SU-DHL-6 (cell line): ENCODE data around the gene TMEM40.

Experiments
- H2AFZ ChIP-seq: fragments of 200-600 bp; sonication (generic); 2 replicates; pipeline ENCODE4 v1.6.1; 2014; ENCODE audit warnings: low read depth, mild to moderate bottlenecking, moderate library complexity, mixed read lengths, antibody characterized with exemption, low read length; ENCODE audit not compliant: severe bottlenecking
- H3F3A ChIP-seq: fragments of 200-600 bp; shearing (Covaris generic); 2 replicates; pipeline ENCODE4 v1.6.0; 2016; ENCODE audit warnings: antibody characterized with exemption, mild to moderate bottlenecking; ENCODE audit not compliant: insufficient read depth
- H3K27ac ChIP-seq: fragments of 200-600 bp; sonication (generic); 2 replicates; pipeline ENCODE4 v1.5.1; 2016; ENCODE audit warnings: low read depth, mild to moderate bottlenecking, low read length, moderate library complexity, mixed read lengths
- H3K27me3 ChIP-seq: fragments of 200-600 bp; sonication (generic), shearing (Covaris generic); 2 replicates; pipeline ENCODE4 v1.6.0; 2014; ENCODE audit warnings: mild to moderate bottlenecking, low read length
- H3K36me3 ChIP-seq: fragments of 200-600 bp; sonication (generic); 2 replicates; pipeline ENCODE4 v1.6.1; 2014; ENCODE audit warnings: mild to moderate bottlenecking, low read length, mixed read lengths
- H3K4me2 ChIP-seq: fragments of 300-600, 200-600 bp; shearing (Covaris generic), sonication (generic); 2 replicates; pipeline ENCODE4 v1.6.0; 2014; ENCODE audit warnings: low read length, low read depth, mild to moderate bottlenecking; ENCODE audit not compliant: poor library complexity, severe bottlenecking
- H3K4me3 ChIP-seq: fragments of 200-600 bp; sonication (generic); 2 replicates; pipeline ENCODE4 v1.5.1; 2014; ENCODE audit warnings: antibody characterized with exemption, low read length, mild to moderate bottlenecking, mixed read lengths; ENCODE audit not compliant: insufficient read depth, poor library complexity, severe bottlenecking
- H3K79me2 ChIP-seq: fragments of 200-600 bp; sonication (generic); 2 replicates; pipeline ENCODE4 v1.6.1; 2014; ENCODE audit warnings: mild to moderate bottlenecking, low read length, moderate library complexity; ENCODE audit not compliant: insufficient read depth
- H3K9ac ChIP-seq: fragments of 200-600 bp; sonication (generic); 2 replicates; pipeline ENCODE4 v1.7.0; 2014; ENCODE audit warnings: mild to moderate bottlenecking, low read length
- H3K9me2 ChIP-seq: fragments of 200-600 bp; sonication (generic); replicated peaks from 2 replicates; pipeline ENCODE4 v1.6.1; 2014; ENCODE audit warnings: low read length; ENCODE audit not compliant: insufficient read depth
- H3K9me3 ChIP-seq: fragments of 200-600 bp; sonication (generic); 2 replicates; pipeline ENCODE4 v1.6.1; 2014; ENCODE audit warnings: low read length, mixed read lengths; ENCODE audit not compliant: insufficient read depth
- H4K20me1 ChIP-seq: fragments of 200-600 bp; sonication (generic); 2 replicates; pipeline ENCODE4 v1.6.1; 2014; ENCODE audit warnings: low read depth, mild to moderate bottlenecking, antibody characterized with exemption, low read length, moderate library complexity, mixed read lengths
- EZH2phosphoT487 ChIP-seq: fragments of 200-600 bp; sonication (generic), shearing (Covaris generic); conservative IDR thresholded peaks from 2 replicates; pipeline ENCODE4 v1.6.1; 2018; ENCODE audit warnings: mild to moderate bottlenecking, antibody characterized with exemption, low read length, moderate library complexity, mixed read lengths
- TF ChIP-seq, protein P1 (sequence below): fragments of 200-600 bp; sonication (generic); IDR thresholded peaks from one replicate; pipeline ENCODE4 v1.5.1; 2017; ENCODE audit warnings: antibody characterized with exemption, mild to moderate bottlenecking, low read length, moderate library complexity; ENCODE audit not compliant: insufficient read depth, poor library complexity, severe bottlenecking

TMEM40 gene

DNA sequence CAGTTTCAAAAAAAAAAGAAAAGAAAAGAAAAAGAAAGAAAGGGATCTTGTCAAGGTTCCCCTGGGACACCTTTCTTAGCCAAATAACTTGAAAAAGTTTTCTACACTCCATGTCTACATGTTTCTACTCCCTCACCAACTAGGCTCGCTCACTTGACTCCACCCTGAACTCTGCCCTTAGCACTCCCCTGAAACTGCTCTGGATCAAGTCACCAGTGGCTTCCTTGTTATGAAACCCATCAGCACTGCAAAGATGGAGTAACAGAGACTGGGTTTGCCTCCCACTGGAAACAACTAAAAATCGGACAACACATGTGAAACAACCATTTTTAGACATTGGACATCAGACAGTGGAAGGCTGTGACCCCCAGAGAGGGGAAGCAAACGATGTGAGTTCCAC is 36.8 kb downstream of the TMEM40 start:
- H3F3A ChIP-seq: no peaks in the 10 kb centered on the region

DNA sequence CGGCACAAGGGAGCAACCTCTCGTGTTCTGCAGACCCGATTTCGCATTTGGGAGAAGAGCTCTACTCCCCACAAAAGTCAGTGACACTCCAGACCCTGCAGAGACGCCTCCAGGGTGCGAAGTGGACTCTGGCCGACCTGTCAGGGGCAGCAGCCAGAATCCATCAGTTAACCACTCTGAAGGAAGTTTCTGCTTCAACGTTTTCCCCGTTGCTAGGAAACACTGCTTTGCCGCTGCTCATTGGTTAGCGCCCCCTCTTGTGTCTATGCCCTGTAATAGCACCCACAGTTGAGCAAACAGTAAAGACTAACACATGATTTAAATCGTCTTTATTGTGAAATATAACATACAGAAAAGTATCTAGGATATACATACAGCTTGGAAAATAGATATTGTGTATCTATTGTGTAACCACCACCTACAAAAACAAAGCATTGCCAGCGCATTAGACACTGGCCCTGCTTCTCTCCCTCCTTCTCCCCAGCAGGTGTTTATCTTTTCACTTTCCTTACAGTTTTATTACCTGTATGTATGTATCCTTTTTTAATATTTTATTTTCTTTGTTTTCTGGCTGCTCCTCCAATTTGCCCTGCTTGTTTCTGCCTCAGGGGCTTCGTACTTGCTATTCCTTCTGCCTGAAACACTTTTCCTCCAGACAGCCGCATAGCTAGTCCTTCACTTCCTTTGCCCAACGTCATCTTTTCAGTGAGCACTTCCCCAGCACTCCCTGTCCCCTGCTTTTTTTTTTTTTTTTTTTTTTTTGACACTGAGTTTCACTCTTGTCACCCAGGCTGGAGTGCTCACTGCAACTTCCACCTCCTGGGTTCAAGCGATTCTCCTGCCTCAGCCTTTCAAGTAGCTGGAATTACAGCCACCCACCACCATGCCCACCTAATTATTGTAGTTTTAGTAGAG is 38.8 kb downstream of the TMEM40 start:
- Histone ChIP-seq H3K9me2 (no peaks in the 10 kb centered on the region), H3F3A (no peaks in the 10 kb centered on the region), H2AFZ (no peak overlapping the region), H3K27ac (no peak overlapping the region), H3K4me3 (no peak overlapping the region), H4K20me1 (no peaks in the 10 kb centered on the region), H3K79me2 (no peaks in the 10 kb centered on the region), H3K9ac (no peak overlapping the region), H3K36me3 (no peaks in the 10 kb centered on the region), H3K9me3 (no peaks in the 10 kb centered on the region), H3K27me3 (no peaks in the 10 kb centered on the region), H3K4me2 (peak overlapping the region; percentile 39)
- TF ChIP-seq, protein P1, sequence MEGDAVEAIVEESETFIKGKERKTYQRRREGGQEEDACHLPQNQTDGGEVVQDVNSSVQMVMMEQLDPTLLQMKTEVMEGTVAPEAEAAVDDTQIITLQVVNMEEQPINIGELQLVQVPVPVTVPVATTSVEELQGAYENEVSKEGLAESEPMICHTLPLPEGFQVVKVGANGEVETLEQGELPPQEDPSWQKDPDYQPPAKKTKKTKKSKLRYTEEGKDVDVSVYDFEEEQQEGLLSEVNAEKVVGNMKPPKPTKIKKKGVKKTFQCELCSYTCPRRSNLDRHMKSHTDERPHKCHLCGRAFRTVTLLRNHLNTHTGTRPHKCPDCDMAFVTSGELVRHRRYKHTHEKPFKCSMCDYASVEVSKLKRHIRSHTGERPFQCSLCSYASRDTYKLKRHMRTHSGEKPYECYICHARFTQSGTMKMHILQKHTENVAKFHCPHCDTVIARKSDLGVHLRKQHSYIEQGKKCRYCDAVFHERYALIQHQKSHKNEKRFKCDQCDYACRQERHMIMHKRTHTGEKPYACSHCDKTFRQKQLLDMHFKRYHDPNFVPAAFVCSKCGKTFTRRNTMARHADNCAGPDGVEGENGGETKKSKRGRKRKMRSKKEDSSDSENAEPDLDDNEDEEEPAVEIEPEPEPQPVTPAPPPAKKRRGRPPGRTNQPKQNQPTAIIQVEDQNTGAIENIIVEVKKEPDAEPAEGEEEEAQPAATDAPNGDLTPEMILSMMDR: peak; percentile 96
- TF ChIP-seq EZH2phosphoT487: no peak

More for the DNA sequence above, 36.8 kb downstream of the TMEM40 start:
- H3K79me2 ChIP-seq: no peaks in the 10 kb centered on the region
- no peak overlapping the region for H3K4me2 ChIP-seq
- no peaks in the 10 kb centered on the region for H4K20me1 ChIP-seq
- no peaks in the 10 kb centered on the region for H3K27me3 ChIP-seq
- no peak overlapping the region for H3K9ac ChIP-seq
- no peaks in the 10 kb centered on the region for H3K9me2 ChIP-seq
- TF ChIP-seq EZH2phosphoT487: no peak
- no peaks in the 10 kb centered on the region for H3K9me3 ChIP-seq
- H3K36me3 ChIP-seq: no peaks in the 10 kb centered on the region
- no peak overlapping the region for H3K4me3 ChIP-seq
- H3K27ac ChIP-seq: no peak overlapping the region
- no peak overlapping the region for H2AFZ ChIP-seq

DNA sequence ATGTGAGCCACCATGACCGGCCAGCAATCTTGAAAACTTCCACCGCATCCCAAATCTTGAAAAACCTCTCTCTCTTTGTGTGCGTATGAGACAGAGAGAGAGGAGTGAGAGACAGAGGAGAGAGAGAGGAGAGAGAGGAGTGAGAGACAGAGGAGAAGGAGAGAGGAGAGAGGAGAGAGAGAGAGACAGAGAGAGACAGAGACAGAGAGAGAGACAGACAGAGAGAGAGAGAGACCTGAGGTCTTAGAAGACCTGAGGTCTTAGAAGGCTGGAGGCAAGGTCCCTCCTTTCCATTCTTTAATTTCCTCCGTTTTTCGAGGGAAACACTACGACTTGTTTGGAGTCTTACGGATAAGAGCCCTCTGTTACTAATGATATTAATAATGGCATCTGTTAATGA is 39.5 kb downstream of the TMEM40 start:
- TF ChIP-seq, protein P1: no peak
- no peak for TF ChIP-seq EZH2phosphoT487
- Histone ChIP-seq H3K4me3 (no peak overlapping the region), H3K79me2 (no peaks in the 10 kb centered on the region), H3K9me3 (no peaks in the 10 kb centered on the region), H3K27me3 (no peaks in the 10 kb centered on the region), H4K20me1 (no peaks in the 10 kb centered on the region), H2AFZ (no peak overlapping the region), H3K9me2 (no peaks in the 10 kb centered on the region), H3K36me3 (no peaks in the 10 kb centered on the region), H3K9ac (no peak overlapping the region), H3K27ac (no peak overlapping the region), H3F3A (no peaks in the 10 kb centered on the region), H3K4me2 (peak overlapping the region; percentile 39)

DNA sequence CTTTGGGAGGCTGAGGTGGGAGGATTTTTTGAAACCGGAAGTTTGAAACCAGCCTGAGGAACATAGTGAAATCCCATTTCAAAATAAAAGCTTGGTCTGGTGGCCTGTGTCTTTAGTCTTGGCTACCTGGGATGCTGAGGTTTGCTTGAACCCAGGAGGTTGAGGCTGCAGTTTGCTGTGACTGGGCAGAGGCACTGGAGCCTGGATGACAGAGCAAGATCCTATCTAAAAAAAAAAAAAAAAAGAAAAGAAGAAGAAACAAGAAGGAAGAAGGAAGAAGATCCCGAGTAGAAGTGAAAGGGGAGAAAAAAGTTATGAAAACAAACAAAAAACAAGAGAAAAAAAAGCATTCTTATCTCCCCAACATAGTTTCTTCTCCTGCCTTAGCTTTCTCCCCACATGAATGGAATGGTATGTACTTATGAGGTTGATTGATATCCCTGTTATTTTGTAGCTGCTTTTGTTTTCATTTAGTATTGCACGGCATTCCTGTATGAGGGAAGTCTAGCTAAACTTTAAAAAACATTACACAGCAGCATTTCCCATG is 42.4 kb downstream of the TMEM40 start:
- Histone ChIP-seq H3F3A (no peaks in the 10 kb centered on the region), H3K9me3 (no peaks in the 10 kb centered on the region), H3K4me3 (no peak overlapping the region), H2AFZ (no peak overlapping the region), H3K27ac (no peak overlapping the region), H3K27me3 (no peaks in the 10 kb centered on the region), H3K79me2 (no peaks in the 10 kb centered on the region), H3K4me2 (no peak overlapping the region), H3K36me3 (no peaks in the 10 kb centered on the region), H4K20me1 (no peaks in the 10 kb centered on the region), H3K9ac (no peak overlapping the region), H3K9me2 (no peaks in the 10 kb centered on the region)
- TF ChIP-seq, protein P1: no peak
- no peak for TF ChIP-seq EZH2phosphoT487
